SK-N-SH (cell line): ENCODE measurements around the gene NTM. TPM values are rescaled to one million over a fixed set of nuclear protein-coding genes. Genes with fewer than 3 reads are reported as not detected.

Experiments
- CTCF ChIA-PET: fragments of 300-600, 350-600 bp; formaldehyde crosslinking; extraction: SDS; loops from one replicate; lab custom pipeline; 2021; lab: Yijun Ruan, JAX
- POLR2A ChIA-PET: fragments of 350-600 bp; sonication (Branson Sonifier 250); formaldehyde crosslinking; extraction: SDS; loops from one replicate; lab custom pipeline; 2020; ENCODE audit warnings: antibody characterized with exemption, inconsistent platforms; lab: Yijun Ruan, JAX
- DNase-seq: peaks from one replicate; pipeline ENCODE4 v3.0.0; 2012
- H2AFZ ChIP-seq: fragments of 200-600 bp; sonication (generic); 2 replicates; pipeline ENCODE4 v1.8.1; 2016; ENCODE audit warnings: antibody characterized with exemption, mild to moderate bottlenecking, low read depth
- H3F3A ChIP-seq: fragments of 200-600 bp; sonication (generic); replicated peaks from 2 replicates; pipeline ENCODE3; 2016; ENCODE audit warnings: antibody characterized with exemption, mild to moderate bottlenecking; ENCODE audit not compliant: insufficient read depth
- H3K27ac ChIP-seq, 2 experiments: fragments of 200-500 bp in 1 of 2; fragments of 200-600 bp in 1 of 2; sonication (Bioruptor generic) in 1 of 2; sonication (generic), shearing (Covaris generic) in 1 of 2; 2 replicates each; pipeline versions ENCODE4 v1.5.1 to v1.6.1; 2014 to 2016; ENCODE audit warnings: low read depth in 2 of 2, inconsistent platforms in 1 of 2, low read length in 1 of 2, mild to moderate bottlenecking in 1 of 2, mixed read lengths in 1 of 2
- H3K27me3 ChIP-seq: fragments of 200-600 bp; sonication (generic), shearing (Covaris generic); 2 replicates; pipeline ENCODE4 v1.6.1; 2016; ENCODE audit warnings: mixed run types; ENCODE audit not compliant: insufficient read depth
- H3K36me3 ChIP-seq, 2 experiments: fragments of 200-500 bp in 1 of 2; fragments of 200-600 bp in 1 of 2; sonication (Bioruptor generic) in 1 of 2; sonication (generic) in 1 of 2; replicated peaks in 1 of 2; 2 replicates each; pipeline versions ENCODE3 to v1.5.1; 2014 to 2016; ENCODE audit warnings: low read length in 1 of 2, mild to moderate bottlenecking in 1 of 2; ENCODE audit not compliant: insufficient read depth in 2 of 2, control insufficient read depth in 1 of 2
- H3K4me1 ChIP-seq, 2 experiments: fragments of 200-500 bp in 1 of 2; fragments of 200-600 bp in 1 of 2; sonication (Bioruptor generic) in 1 of 2; sonication (generic), shearing (Covaris generic) in 1 of 2; 2 replicates each; pipeline versions ENCODE4 v1.5.1 to v1.6.1; 2014 to 2016; ENCODE audit warnings: low read depth in 1 of 2, low read length in 1 of 2, mixed run types in 1 of 2; ENCODE audit not compliant: insufficient read depth in 2 of 2, control insufficient read depth in 1 of 2
- H3K4me2 ChIP-seq: fragments of 200-600 bp; sonication (generic), shearing (Covaris generic); 2 replicates; pipeline ENCODE4 v1.6.1; 2017; ENCODE audit warnings: mixed run types
- H3K4me3 ChIP-seq, 2 experiments: fragments of 200-500 bp in 1 of 2; fragments of 200-600 bp in 1 of 2; sonication (Bioruptor generic) in 1 of 2; sonication (generic), shearing (Covaris generic) in 1 of 2; 2 replicates each; pipeline versions ENCODE4 v1.5.1 to v1.8.1; 2014 to 2016; ENCODE audit warnings: low read depth in 2 of 2, inconsistent platforms in 1 of 2, low read length in 1 of 2, mild to moderate bottlenecking in 1 of 2, mixed read lengths in 1 of 2, moderate library complexity in 1 of 2
- H3K79me2 ChIP-seq: fragments of 200-600 bp; sonication (generic); 2 replicates; pipeline ENCODE4 v1.8.1; 2017; ENCODE audit warnings: mild to moderate bottlenecking; ENCODE audit not compliant: insufficient read depth
- H3K9ac ChIP-seq: fragments of 200-600 bp; sonication (generic); 2 replicates; pipeline ENCODE4 v1.6.1; 2017; ENCODE audit warnings: mixed run types
- H3K9me2 ChIP-seq: fragments of 200-600 bp; sonication (generic); 2 replicates; pipeline ENCODE4 v1.6.1; 2017; ENCODE audit warnings: mixed run types
- H3K9me3 ChIP-seq: fragments of 200-600 bp; sonication (generic); 2 replicates; pipeline ENCODE4 v1.6.1; 2017; ENCODE audit warnings: mixed run types, mild to moderate bottlenecking, moderate library complexity
- H4K20me1 ChIP-seq: fragments of 200-600 bp; sonication (generic); 2 replicates; pipeline ENCODE4 v1.6.1; 2017; ENCODE audit warnings: mild to moderate bottlenecking, mixed run types; ENCODE audit not compliant: insufficient read depth
- CTCF ChIP-seq: fragments of 200-600 bp; sonication (generic); IDR thresholded peaks from 2 replicates; pipeline ENCODE4 v1.6.1; 2017; ENCODE audit warnings: antibody characterized with exemption, mild to moderate bottlenecking, moderate library complexity
- ELF1 ChIP-seq: IDR thresholded peaks from 2 replicates; pipeline ENCODE4 v1.4.0; 2012
- EP300 ChIP-seq, 2 experiments: IDR thresholded peaks; 2 replicates each; pipeline versions ENCODE4 v1.4.0 to v1.6.1; 2012; ENCODE audit warnings: borderline replicate concordance in 1 of 2, low read depth in 1 of 2, low read length in 1 of 2
- FOXJ3 ChIP-seq: sonication (generic); formaldehyde crosslinking; IDR thresholded peaks from 2 replicates; pipeline ENCODE4 v1.5.1; 2020; ENCODE audit warnings: mild to moderate bottlenecking, missing genetic modification reagents
- GABPA ChIP-seq: IDR thresholded peaks from 2 replicates; pipeline ENCODE4 v1.4.0; 2012; ENCODE audit warnings: low read depth, mild to moderate bottlenecking
- IRF3 ChIP-seq: fragments of 150-350 bp; IDR thresholded peaks from 2 replicates; pipeline ENCODE4 v1.6.1; 2016; ENCODE audit warnings: mild to moderate bottlenecking, low read depth, low read length
- JUND ChIP-seq: IDR thresholded peaks from 2 replicates; pipeline ENCODE4 v1.4.0; 2012
- POLR2AphosphoS5 ChIP-seq: IDR thresholded peaks from 2 replicates; pipeline ENCODE4 v1.6.1; 2012; ENCODE audit warnings: low read depth, low read length
- RCOR1 ChIP-seq: fragments of 150-350 bp; IDR thresholded peaks from 2 replicates; pipeline ENCODE4 v1.6.1; 2017; ENCODE audit warnings: antibody characterized with exemption, low read length
- REST ChIP-seq: IDR thresholded peaks from 2 replicates; pipeline ENCODE4 v1.6.1; 2012; ENCODE audit warnings: mild to moderate bottlenecking, low read depth, low read length, moderate library complexity
- RXRA ChIP-seq: IDR thresholded peaks from 2 replicates; pipeline ENCODE4 v1.4.0; 2012; ENCODE audit warnings: low read depth, mild to moderate bottlenecking, borderline replicate concordance
- SMC3 ChIP-seq: IDR thresholded peaks from 2 replicates; pipeline ENCODE4 v1.6.1; 2012; ENCODE audit warnings: low read depth, low read length, improper control_type of control experiment
- TAF1 ChIP-seq: IDR thresholded peaks from 2 replicates; pipeline ENCODE4 v1.6.1; 2012; ENCODE audit warnings: low read depth, mild to moderate bottlenecking, low read length, moderate library complexity, borderline replicate concordance
- TCF12 ChIP-seq: IDR thresholded peaks from 2 replicates; pipeline ENCODE4 v1.4.0; 2012
- USF2 ChIP-seq: fragments of 150-350 bp; IDR thresholded peaks from 2 replicates; pipeline ENCODE4 v1.6.1; 2017; ENCODE audit warnings: antibody characterized with exemption, low read length, low read depth, borderline replicate concordance
- WGBS: methylation state at CpG from one replicate; pipeline ENCODE4 v1.1.6; 2017; ENCODE audit warnings: low lambda C conversion rate; 5-methylcytosine and 5-hydroxymethylcytosine counted together
- polyA plus RNA-seq, 3 experiments: library from polyadenylated mRNA; depleted of rRNA; stranded (reverse); fragments of >200 nt; gene quantifications; 2 replicates each; pipeline ENCODE4 v1.2.3, GENCODE V29; 2012

NTM gene
- polyA plus RNA-seq, 1 of the 3 experiments (the other 2 are of a cell fraction), result 20.0 TPM

GRCh38 chr11:132184079-132184478 lies 813.7 kb downstream of the NTM start:
- 38% methylated on average over 4 of the region's 4 CpGs for WGBS
- Histone ChIP-seq H3K79me2 (no peaks in the 10 kb centered on the region), H3K4me2 (no peak overlapping the region), H3K9ac (no peak overlapping the region), H4K20me1 (no peaks in the 10 kb centered on the region), H3K4me1 (no peaks in the 10 kb centered on the region; a peak in 1 of 4 replicates), H3K9me2 (no peaks in the 10 kb centered on the region), H3K9me3 (no peaks in the 10 kb centered on the region), H3K4me3 (no peak overlapping the region), H3F3A (no peaks in the 10 kb centered on the region), H3K36me3 (no peaks in the 10 kb centered on the region), H3K27me3 (no peaks in the 10 kb centered on the region), H3K27ac (no peak overlapping the region), H2AFZ (no peak overlapping the region)
- DNase-seq, result no peak
- CTCF ChIA-PET, result interaction anchor here (1.1 to 1.2 kb wide), 2 partner anchors 757 to 880 kb away, joined by 3 to 4 read pairs; no protein-coding TSS in a partner anchor
- TF ChIP-seq SMC3 (no peak), JUND (no peak), TAF1 (no peak), IRF3 (no peak), RXRA (no peak), CTCF (no peak), EP300 (IDR thresholded peaks at IDR 0.05; ENCODE audit: borderline replicate concordance in 1 of 2, low read depth in 1 of 2, low read length in 1 of 2) (no peak), TCF12 (no peak), ELF1 (no peak), USF2 (no peak), RCOR1 (no peak)
- POLR2A ChIA-PET, result no interaction called here

- CTCF ChIA-PET, result interaction anchor here (1.7 kb wide), 1 partner anchor 20 kb away, joined by 5 read pairs; no protein-coding TSS in a partner anchor
- H4K20me1 ChIP-seq, result no peaks in the 10 kb centered on the region
- POLR2A ChIA-PET, result no interaction called here
- no peak overlapping the region for H3K4me2 ChIP-seq
- no peaks in the 10 kb centered on the region for H3K27me3 ChIP-seq
- no peaks in the 10 kb centered on the region for H3K9me2 ChIP-seq
- H3K79me2 ChIP-seq, result no peaks in the 10 kb centered on the region
- H3F3A ChIP-seq, result no peaks in the 10 kb centered on the region
- H3K9me3 ChIP-seq, result no peaks in the 10 kb centered on the region
- no peak overlapping the region for H3K9ac ChIP-seq
- H3K4me1 ChIP-seq, result no peaks in the 10 kb centered on the region; a peak in 1 of 4 replicates
- TF ChIP-seq REST (no peak), EP300 (IDR thresholded peaks at IDR 0.05; ENCODE audit: borderline replicate concordance in 1 of 2, low read depth in 1 of 2, low read length in 1 of 2) (no peak), GABPA (no peak), POLR2AphosphoS5 (no peak), FOXJ3 (CRISPR knock-in tag) (no peak), TAF1 (no peak)
- no peak for DNase-seq
- H2AFZ ChIP-seq, result no peak overlapping the region
- H3K4me3 ChIP-seq, result no peak overlapping the region
- WGBS, result 61% methylated on average over 10 of the region's 12 CpGs
- H3K27ac ChIP-seq, result no peak overlapping the region
- H3K36me3 ChIP-seq, result no peaks in the 10 kb centered on the region
Observed at GRCh38 chr11:132185726-132186592, 815.5 kb downstream of the NTM start.
